Activated T-helper 1 cell treated with anti-CD3 and anti-CD28 coated beads, Interleukin-2, amount 50 U/mL, for 16 hours (primary cell): ENCODE results near the gene HOXB4.
"Not testable (repeated sequence)": the region's sequence is repeated elsewhere in the genome, so short reads cannot be mapped to it uniquely, and the experiment has no call there.

Source experiments
- DNase-seq, 2 donors: peaks; one replicate each; pipeline ENCODE4 v3.0.0-alpha.2; 2020; ENCODE audit warnings: low read depth in 1 of 2, low spot score in 1 of 2

Gene HOXB4

GRCh38 chr17:48549281-48549630 is 28.9 kb downstream of the HOXB4 start:
- DNase-seq = no peak

DNA sequence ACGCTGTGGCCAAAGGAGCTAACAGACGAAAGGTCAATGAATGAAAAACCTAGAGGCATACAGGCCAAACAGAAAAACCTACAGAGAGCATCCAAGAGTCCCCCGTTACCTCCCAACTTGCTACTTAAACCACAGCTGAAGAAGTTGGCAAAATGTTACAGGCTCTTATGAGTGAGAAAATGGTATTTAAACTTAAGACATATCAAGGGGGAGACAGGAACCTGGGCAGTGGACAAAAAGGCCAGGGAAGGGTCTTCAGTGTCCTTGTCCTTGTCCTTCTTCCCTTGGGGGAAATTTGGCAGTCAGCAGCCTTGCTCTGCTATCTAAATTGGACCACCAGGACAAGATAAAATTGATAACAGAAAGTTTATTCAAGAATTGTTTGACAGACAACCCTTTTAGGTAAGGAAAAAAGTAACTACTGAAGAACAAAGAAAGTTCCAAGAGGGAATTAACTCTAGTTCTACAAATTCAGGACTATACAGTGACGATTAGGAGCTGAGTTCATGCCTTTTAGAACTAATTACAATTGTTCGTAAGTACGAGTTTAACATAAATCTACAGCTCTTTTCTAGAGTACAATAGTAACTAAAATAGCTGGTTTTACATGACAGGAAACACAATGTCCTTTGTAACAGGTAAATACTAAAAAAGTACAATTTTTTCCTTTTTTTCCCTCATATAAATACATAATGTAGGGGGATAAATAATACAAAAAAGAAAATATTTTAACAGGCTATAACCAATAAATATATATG is 29.4 kb downstream of the HOXB4 start:
- DNase-seq = no peak

GRCh38 chr17:48547808-48548522 is 30.2 kb downstream of the HOXB4 start:
- DNase-seq = no peak

GRCh38 chr17:48546924-48547807 is 31.0 kb downstream of the HOXB4 start:
- no peak for DNase-seq

DNA sequence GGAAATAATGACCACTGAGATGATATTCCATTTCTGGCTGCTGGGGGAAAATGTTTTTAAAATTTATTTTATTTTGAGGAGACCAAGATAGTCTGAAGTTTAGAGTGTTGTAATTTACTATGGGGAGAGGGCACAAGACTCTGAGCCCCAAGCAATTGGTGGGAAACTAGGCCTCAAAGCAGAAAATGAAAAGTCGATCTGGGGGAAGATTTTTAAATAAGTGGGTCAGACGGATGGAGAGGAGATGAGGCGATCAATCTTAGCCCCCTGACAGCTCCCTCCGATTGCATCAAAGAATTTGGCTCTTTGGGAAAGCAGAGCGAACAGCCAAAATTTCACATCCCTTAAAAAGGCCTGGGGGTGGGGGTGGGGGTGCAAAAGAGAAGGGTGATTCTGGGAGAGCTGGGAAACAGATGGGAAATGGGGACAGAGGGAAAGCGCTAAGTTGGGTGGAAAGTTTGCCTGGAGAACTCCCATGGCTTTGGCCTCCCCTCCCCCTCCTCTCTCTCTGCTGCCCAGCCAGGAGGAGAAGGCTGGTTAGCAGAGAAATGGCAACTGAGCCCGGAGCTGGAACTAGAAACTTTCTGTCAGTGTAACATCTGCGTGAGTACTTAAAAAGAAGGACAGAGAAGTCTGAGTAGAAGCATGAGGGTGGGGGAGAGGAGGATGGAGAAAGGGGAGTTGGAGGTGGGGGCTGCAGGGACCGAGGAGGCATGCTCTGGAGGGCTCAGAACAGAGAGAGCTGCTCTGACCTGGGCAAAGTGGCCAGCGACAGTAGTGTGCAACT is 31.8 kb downstream of the HOXB4 start:
- no peak for DNase-seq

GRCh38 chr17:48545539-48545938 is 32.6 kb downstream of the HOXB4 start:
- no peak for DNase-seq

GRCh38 chr17:48545022-48545375 is 33.2 kb downstream of the HOXB4 start, which contains the start of gene HOXB2:
TSS of gene HOXB2 (minus strand) at chr17:48545109. CDS start at chr17:48544911, 198 bp downstream.
- DNase-seq = no peak

- no peak for DNase-seq
These were observed 33.7 kb downstream of the HOXB4 start for GRCh38 chr17:48544349-48545021.

GRCh38 chr17:48543854-48544348 is 34.2 kb downstream of the HOXB4 start:
- peak in 1 of 2 donors; percentile 21 for DNase-seq

GRCh38 chr17:48543107-48543853 is 34.9 kb downstream of the HOXB4 start:
- peak; percentile 21 to 32 for DNase-seq

- no peak for DNase-seq
These were observed 35.4 kb downstream of the HOXB4 start for GRCh38 chr17:48542698-48543106.

- DNase-seq = no peak
These were observed 36.0 kb downstream of the HOXB4 start for GRCh38 chr17:48542114-48542656.

DNA sequence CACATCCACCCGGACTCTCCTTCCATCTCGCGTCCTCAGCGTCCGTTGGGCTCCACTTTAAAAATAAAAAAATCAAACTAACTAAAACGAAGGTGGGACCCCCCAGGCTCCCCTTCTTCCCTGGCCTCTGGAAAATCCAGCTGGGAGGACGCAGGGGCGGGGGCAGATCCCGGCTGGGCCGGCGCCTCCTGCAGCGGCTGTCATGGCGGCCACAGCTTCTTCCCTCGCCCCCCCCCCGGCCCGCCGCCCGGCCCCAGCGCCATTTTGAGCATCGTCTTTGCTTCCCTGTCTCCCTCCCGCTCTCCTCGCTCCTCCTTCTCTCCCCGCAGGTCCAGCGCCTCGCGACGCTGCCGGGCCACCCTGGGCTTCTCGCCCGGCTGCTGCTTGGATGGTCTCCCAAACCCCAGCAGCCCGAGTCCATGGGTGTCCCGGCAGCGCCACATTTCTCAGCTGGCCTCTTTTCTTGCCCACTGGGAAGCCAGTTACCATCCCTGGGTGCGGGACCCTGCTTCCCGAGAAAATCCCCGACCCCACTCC is 36.5 kb downstream of the HOXB4 start:
- no peak for DNase-seq

GRCh38 chr17:48541036-48541576 is 37.0 kb downstream of the HOXB4 start:
- DNase-seq = no peak

DNA sequence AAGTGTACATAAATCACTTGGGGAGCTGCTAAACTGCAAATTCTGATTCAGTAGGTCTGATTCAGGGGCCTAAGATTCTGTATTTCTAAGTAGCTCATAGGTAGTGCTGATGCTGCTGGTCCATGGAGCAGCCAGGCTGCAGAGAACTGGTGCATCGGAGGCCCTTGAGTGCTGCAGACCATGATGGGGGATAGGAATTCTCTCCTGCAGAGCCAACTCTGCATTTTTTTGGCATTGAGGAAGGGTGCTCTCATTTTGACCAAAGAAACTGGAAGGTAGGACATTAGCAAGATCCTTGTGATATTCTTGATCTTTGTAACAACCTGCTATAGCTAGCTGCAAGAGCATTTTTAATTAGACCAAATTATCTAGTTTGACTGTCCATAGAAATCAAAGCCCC is 37.9 kb downstream of the HOXB4 start:
- no peak for DNase-seq

- no peak for DNase-seq
These were observed 39.0 kb downstream of the HOXB4 start for GRCh38 chr17:48539177-48539576.

DNA sequence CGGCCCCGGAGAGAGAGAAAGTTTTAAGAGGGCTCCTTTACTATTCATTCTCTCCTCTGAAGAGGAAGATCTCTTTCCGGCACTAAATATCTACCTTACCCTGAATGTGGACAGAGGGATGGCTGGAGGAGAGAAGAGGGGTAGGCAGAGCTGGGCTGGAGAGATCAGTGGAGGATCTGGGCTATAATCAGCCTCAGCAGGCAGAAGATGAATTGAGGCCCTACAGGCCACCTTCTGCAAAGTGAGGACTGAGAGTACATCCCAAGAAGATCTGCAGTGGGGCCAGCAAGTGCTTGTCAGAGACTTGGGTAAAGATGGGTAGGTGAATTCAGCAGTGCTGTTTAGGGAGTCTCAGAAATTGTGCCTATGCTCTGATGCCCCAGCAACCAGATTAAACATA is 40.8 kb downstream of the HOXB4 start:
- no peak for DNase-seq

GRCh38 chr17:48535793-48536559 is 42.2 kb downstream of the HOXB4 start:
- not testable (repeated sequence) for DNase-seq
